Esophagus squamous epithelium (tissue), 4 donors: ENCODE results near the gene GP1BB.

Experiments used
- POLR2A ChIP-seq, 4 donors: fragments of 450-650 bp; IDR thresholded peaks; one replicate each; pipeline ENCODE4 v1.6.1; 2017; ENCODE audit warnings: antibody characterized with exemption in 4 of 4, mild to moderate bottlenecking in 4 of 4, moderate library complexity in 3 of 4
- TF ChIP-seq, protein P1 (sequence below), 6 experiments: fragments of 450-650 bp in 4 of 6; fragments of 200-600 bp in 2 of 6; sonication (generic) in 2 of 6; IDR thresholded peaks; one replicate each; pipeline ENCODE4 v1.5.1; 2016 to 2019; ENCODE audit warnings: antibody characterized with exemption in 6 of 6, mild to moderate bottlenecking in 4 of 6, moderate library complexity in 4 of 6

GRCh38 chr22:19719488-19720021 lies 3.8 kb upstream of the GP1BB start:
- TF ChIP-seq, protein P1, sequence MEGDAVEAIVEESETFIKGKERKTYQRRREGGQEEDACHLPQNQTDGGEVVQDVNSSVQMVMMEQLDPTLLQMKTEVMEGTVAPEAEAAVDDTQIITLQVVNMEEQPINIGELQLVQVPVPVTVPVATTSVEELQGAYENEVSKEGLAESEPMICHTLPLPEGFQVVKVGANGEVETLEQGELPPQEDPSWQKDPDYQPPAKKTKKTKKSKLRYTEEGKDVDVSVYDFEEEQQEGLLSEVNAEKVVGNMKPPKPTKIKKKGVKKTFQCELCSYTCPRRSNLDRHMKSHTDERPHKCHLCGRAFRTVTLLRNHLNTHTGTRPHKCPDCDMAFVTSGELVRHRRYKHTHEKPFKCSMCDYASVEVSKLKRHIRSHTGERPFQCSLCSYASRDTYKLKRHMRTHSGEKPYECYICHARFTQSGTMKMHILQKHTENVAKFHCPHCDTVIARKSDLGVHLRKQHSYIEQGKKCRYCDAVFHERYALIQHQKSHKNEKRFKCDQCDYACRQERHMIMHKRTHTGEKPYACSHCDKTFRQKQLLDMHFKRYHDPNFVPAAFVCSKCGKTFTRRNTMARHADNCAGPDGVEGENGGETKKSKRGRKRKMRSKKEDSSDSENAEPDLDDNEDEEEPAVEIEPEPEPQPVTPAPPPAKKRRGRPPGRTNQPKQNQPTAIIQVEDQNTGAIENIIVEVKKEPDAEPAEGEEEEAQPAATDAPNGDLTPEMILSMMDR (IDR thresholded peaks at IDR 0.05) = no peak
- TF ChIP-seq POLR2A (IDR thresholded peaks at IDR 0.05) = no peak
